ENCODE results near the gene FAM3B. TPM values are rescaled to one million over a fixed set of nuclear protein-coding genes. Genes with fewer than 3 reads are reported as not detected.
A peak's percentile ranks its signal among the peaks of the same experiment; 100 is the strongest.

FAM3B gene
- total and polyA plus RNA-seq, 2 experiments from 2014 or later = not detected

GRCh38 chr21:41396558-41397075, 80.0 kb downstream of the FAM3B start:
- Histone ChIP-seq H2AFZ (no peak overlapping the region), H3K36me3 (ENCODE audit: low read depth) (no peaks in the 10 kb centered on the region), H3K9ac (no peak overlapping the region), H3K4me3 (no peak overlapping the region), H4K20me1 (ENCODE audit: insufficient read depth) (no peaks in the 10 kb centered on the region), H3K27me3 (replicated peaks; ENCODE audit: insufficient read depth) (no peaks in the 10 kb centered on the region), H3K9me2 (ENCODE audit: insufficient read depth) (no peaks in the 10 kb centered on the region), H3K9me3 (ENCODE audit: low read depth) (no peaks in the 10 kb centered on the region), H3K4me1 (ENCODE audit: insufficient read depth) (no peaks in the 10 kb centered on the region), H3K27ac (no peak overlapping the region), H3K4me2 (ENCODE audit: unreplicated experiment) (no peak overlapping the region), H3F3A (ENCODE audit: insufficient read depth) (no peaks in the 10 kb centered on the region), H3K79me2 (ENCODE audit: insufficient read depth) (no peaks in the 10 kb centered on the region)
- peak; percentile 9 for DNase-seq
- TF ChIP-seq EZH2 (IDR thresholded peaks at IDR 0.05; ENCODE audit: insufficient read depth, poor library complexity, severe bottlenecking) (no peak), EZH2phosphoT487 (IDR thresholded peaks at IDR 0.05; ENCODE audit: insufficient read depth, low read depth) (no peak)
- 60 to 62% methylated on average over 7 of the region's 7 CpGs for WGBS, 2 experiments (ENCODE audit: low coverage in 1 of 2, low lambda C conversion rate in 2 of 2, missing lambda C conversion rate in 2 of 2)
- in situ Hi-C loops (cut with MboI) = no loop called here

GRCh38 chr21:41397471-41397891, 80.9 kb downstream of the FAM3B start:
- H3K79me2 ChIP-seq (ENCODE audit: insufficient read depth) = no peaks in the 10 kb centered on the region
- no peak overlapping the region for H3K27ac ChIP-seq
- H3K4me2 ChIP-seq (ENCODE audit: unreplicated experiment) = no peak overlapping the region
- no peaks in the 10 kb centered on the region for H3F3A ChIP-seq (ENCODE audit: insufficient read depth)
- no peaks in the 10 kb centered on the region for H3K27me3 ChIP-seq (replicated peaks; ENCODE audit: insufficient read depth)
- no peak overlapping the region for H3K4me3 ChIP-seq
- WGBS, 2 experiments (ENCODE audit: low coverage in 1 of 2, low lambda C conversion rate in 2 of 2, missing lambda C conversion rate in 2 of 2) = 64 to 74% methylated on average over 7 of the region's 7 CpGs
- no peak for TF ChIP-seq EZH2phosphoT487 (IDR thresholded peaks at IDR 0.05; ENCODE audit: insufficient read depth, low read depth)
- no peaks in the 10 kb centered on the region for H3K36me3 ChIP-seq (ENCODE audit: low read depth)
- no peaks in the 10 kb centered on the region for H3K9me3 ChIP-seq (ENCODE audit: low read depth)
- in situ Hi-C loops (cut with MboI) = no loop called here
- no peak for DNase-seq
- H3K9me2 ChIP-seq (ENCODE audit: insufficient read depth) = no peaks in the 10 kb centered on the region
- no peaks in the 10 kb centered on the region for H3K4me1 ChIP-seq (ENCODE audit: insufficient read depth)
- no peak overlapping the region for H3K9ac ChIP-seq
- no peak overlapping the region for H2AFZ ChIP-seq
- H4K20me1 ChIP-seq (ENCODE audit: insufficient read depth) = no peaks in the 10 kb centered on the region

- no peaks in the 10 kb centered on the region for H3K79me2 ChIP-seq (ENCODE audit: insufficient read depth)
- 81 to 82% methylated on average over 4 of the region's 4 CpGs for WGBS, 2 experiments (ENCODE audit: low coverage in 1 of 2, low lambda C conversion rate in 2 of 2, missing lambda C conversion rate in 2 of 2)
- H3K27ac ChIP-seq = no peak overlapping the region
- in situ Hi-C loops (cut with MboI) = no loop called here
- no peak overlapping the region for H2AFZ ChIP-seq
- H3K27me3 ChIP-seq (replicated peaks; ENCODE audit: insufficient read depth) = no peaks in the 10 kb centered on the region
- no peak overlapping the region for H3K9ac ChIP-seq
- H3F3A ChIP-seq (ENCODE audit: insufficient read depth) = no peaks in the 10 kb centered on the region
- no peaks in the 10 kb centered on the region for H4K20me1 ChIP-seq (ENCODE audit: insufficient read depth)
- H3K4me1 ChIP-seq (ENCODE audit: insufficient read depth) = no peaks in the 10 kb centered on the region
- no peak for TF ChIP-seq EZH2 (IDR thresholded peaks at IDR 0.05; ENCODE audit: insufficient read depth, poor library complexity, severe bottlenecking)
- H3K9me2 ChIP-seq (ENCODE audit: insufficient read depth) = no peaks in the 10 kb centered on the region
- no peak for DNase-seq
- no peak overlapping the region for H3K4me2 ChIP-seq (ENCODE audit: unreplicated experiment)
- H3K36me3 ChIP-seq (ENCODE audit: low read depth) = no peaks in the 10 kb centered on the region
- no peaks in the 10 kb centered on the region for H3K9me3 ChIP-seq (ENCODE audit: low read depth)
- H3K4me3 ChIP-seq = no peak overlapping the region
Measured at GRCh38 chr21:41398251-41398650, 81.7 kb downstream of the FAM3B start.

- H3K9me2 ChIP-seq (ENCODE audit: insufficient read depth) = no peaks in the 10 kb centered on the region
- H3K4me3 ChIP-seq = no peak overlapping the region
- no peaks in the 10 kb centered on the region for H3F3A ChIP-seq (ENCODE audit: insufficient read depth)
- WGBS, 2 experiments (ENCODE audit: low coverage in 1 of 2, low lambda C conversion rate in 2 of 2, missing lambda C conversion rate in 2 of 2) = 88 to 90% methylated on average over 16 of the region's 16 CpGs
- H3K27me3 ChIP-seq (replicated peaks; ENCODE audit: insufficient read depth) = no peaks in the 10 kb centered on the region
- no peak overlapping the region for H3K9ac ChIP-seq
- in situ Hi-C loops (cut with MboI) = no loop called here
- H4K20me1 ChIP-seq (ENCODE audit: insufficient read depth) = no peaks in the 10 kb centered on the region
- H3K79me2 ChIP-seq (ENCODE audit: insufficient read depth) = no peaks in the 10 kb centered on the region
- H3K4me1 ChIP-seq (ENCODE audit: insufficient read depth) = no peaks in the 10 kb centered on the region
- no peak overlapping the region for H3K4me2 ChIP-seq (ENCODE audit: unreplicated experiment)
- H3K27ac ChIP-seq = no peak overlapping the region
- DNase-seq = no peak
- H3K9me3 ChIP-seq (ENCODE audit: low read depth) = no peaks in the 10 kb centered on the region
- TF ChIP-seq EZH2 (IDR thresholded peaks at IDR 0.05; ENCODE audit: insufficient read depth, poor library complexity, severe bottlenecking) (no peak), EZH2phosphoT487 (IDR thresholded peaks at IDR 0.05; ENCODE audit: insufficient read depth, low read depth) (no peak)
- no peak overlapping the region for H2AFZ ChIP-seq
- H3K36me3 ChIP-seq (ENCODE audit: low read depth) = no peaks in the 10 kb centered on the region
Measured at GRCh38 chr21:41398831-41399230, 82.2 kb downstream of the FAM3B start.

GRCh38 chr21:41399246-41399800, 82.7 kb downstream of the FAM3B start:
- TF ChIP-seq EZH2 (IDR thresholded peaks at IDR 0.05; ENCODE audit: insufficient read depth, poor library complexity, severe bottlenecking) = no peak
- TF ChIP-seq EZH2phosphoT487 (IDR thresholded peaks at IDR 0.05; ENCODE audit: insufficient read depth, low read depth) = no peak

More at GRCh38 chr21:41399246-41399800, 82.7 kb downstream of the FAM3B start:
- Histone ChIP-seq H3K36me3 (ENCODE audit: low read depth) (no peaks in the 10 kb centered on the region), H3F3A (ENCODE audit: insufficient read depth) (no peaks in the 10 kb centered on the region), H3K27me3 (replicated peaks; ENCODE audit: insufficient read depth) (no peaks in the 10 kb centered on the region), H3K9ac (no peak overlapping the region), H3K4me2 (ENCODE audit: unreplicated experiment) (no peak overlapping the region), H3K4me3 (no peak overlapping the region), H2AFZ (no peak overlapping the region), H4K20me1 (ENCODE audit: insufficient read depth) (no peaks in the 10 kb centered on the region), H3K27ac (no peak overlapping the region), H3K79me2 (ENCODE audit: insufficient read depth) (no peaks in the 10 kb centered on the region), H3K4me1 (ENCODE audit: insufficient read depth) (no peaks in the 10 kb centered on the region), H3K9me3 (ENCODE audit: low read depth) (no peaks in the 10 kb centered on the region), H3K9me2 (ENCODE audit: insufficient read depth) (no peaks in the 10 kb centered on the region)
- in situ Hi-C loops (cut with MboI) = no loop called here
- DNase-seq = no peak
- WGBS, 2 experiments (ENCODE audit: low coverage in 1 of 2, low lambda C conversion rate in 2 of 2, missing lambda C conversion rate in 2 of 2) = 74 to 79% methylated on average over 7 of the region's 7 CpGs

Data from GM23248 (cell line).